ENCODE data around the gene CAPS.

DNA sequence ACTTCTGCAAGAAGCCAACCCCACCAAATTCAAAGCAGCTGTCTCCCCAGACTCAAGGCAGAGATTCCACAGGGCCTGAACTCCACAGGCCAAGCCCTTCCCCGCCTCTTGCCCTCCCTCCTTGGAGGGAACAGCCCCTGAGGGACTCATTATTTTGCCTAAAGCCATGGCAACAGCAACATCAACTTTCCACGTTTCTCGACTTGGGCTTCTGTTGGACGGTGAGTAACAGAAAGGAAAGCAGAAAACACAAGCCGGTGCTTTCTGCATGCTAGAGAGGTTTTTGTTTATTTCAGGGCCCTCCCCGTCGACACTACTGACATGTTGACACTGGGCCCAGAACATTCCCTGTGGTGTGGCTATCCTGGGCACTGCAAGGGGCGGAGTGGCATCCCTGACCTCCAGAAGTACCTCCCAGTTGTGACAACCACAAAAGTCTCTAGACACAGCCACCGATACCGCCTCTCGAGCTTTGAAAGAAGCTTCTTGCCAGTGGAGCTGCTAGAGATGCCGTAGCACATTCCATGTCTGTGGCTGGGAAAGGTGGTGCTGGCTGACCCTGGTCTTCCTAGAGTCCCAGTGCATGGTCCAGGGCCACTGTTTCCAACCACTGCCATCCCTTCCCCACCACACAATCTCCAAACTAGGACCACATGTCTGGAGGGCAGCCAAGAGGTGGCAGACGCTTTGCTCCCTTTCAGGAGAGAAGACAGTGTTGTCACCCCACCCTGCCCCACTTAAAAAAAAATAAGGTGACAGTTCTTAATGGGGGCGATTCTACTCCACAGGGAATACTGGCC lies 12.8 kb downstream of the CAPS start:
- TF ChIP-seq, protein P1, sequence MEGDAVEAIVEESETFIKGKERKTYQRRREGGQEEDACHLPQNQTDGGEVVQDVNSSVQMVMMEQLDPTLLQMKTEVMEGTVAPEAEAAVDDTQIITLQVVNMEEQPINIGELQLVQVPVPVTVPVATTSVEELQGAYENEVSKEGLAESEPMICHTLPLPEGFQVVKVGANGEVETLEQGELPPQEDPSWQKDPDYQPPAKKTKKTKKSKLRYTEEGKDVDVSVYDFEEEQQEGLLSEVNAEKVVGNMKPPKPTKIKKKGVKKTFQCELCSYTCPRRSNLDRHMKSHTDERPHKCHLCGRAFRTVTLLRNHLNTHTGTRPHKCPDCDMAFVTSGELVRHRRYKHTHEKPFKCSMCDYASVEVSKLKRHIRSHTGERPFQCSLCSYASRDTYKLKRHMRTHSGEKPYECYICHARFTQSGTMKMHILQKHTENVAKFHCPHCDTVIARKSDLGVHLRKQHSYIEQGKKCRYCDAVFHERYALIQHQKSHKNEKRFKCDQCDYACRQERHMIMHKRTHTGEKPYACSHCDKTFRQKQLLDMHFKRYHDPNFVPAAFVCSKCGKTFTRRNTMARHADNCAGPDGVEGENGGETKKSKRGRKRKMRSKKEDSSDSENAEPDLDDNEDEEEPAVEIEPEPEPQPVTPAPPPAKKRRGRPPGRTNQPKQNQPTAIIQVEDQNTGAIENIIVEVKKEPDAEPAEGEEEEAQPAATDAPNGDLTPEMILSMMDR (IDR thresholded peaks at IDR 0.05 in 8 of 11, conservative IDR thresholded peaks at IDR 0.05 in 3 of 11), result no peak
- TF ChIP-seq POLR2AphosphoS5 (IDR thresholded peaks at IDR 0.05) (no peak), POLR2A (IDR thresholded peaks at IDR 0.05) (no peak)
